Breast epithelium (tissue), 4 donors: ENCODE results near the gene LMNTD1. TPM values are rescaled to one million over a fixed set of nuclear protein-coding genes. Genes with fewer than 3 reads are reported as not detected.
"Not testable (repeated sequence)": the region's sequence is repeated elsewhere in the genome, so short reads cannot be mapped to it uniquely, and the experiment has no call there.

Source experiments
- DNase-seq, 2 donors: peaks; one replicate each; pipeline ENCODE4 v3.0.0-alpha.2; 2019; ENCODE audit warnings: low spot score in 2 of 2
- H3K27ac ChIP-seq, 2 donors: fragments of 200-600 bp; sonication (generic) in 1 of 2; one replicate each; pipeline ENCODE4 v1.5.1; 2016 to 2019; ENCODE audit warnings: mild to moderate bottlenecking in 1 of 2
- H3K27me3 ChIP-seq, 2 donors: fragments of 200-600 bp; sonication (generic) in 1 of 2; one replicate each; pipeline versions ENCODE4 v1.5.1 to v1.6.0; 2017 to 2019; ENCODE audit warnings: control low read depth in 1 of 2, mild to moderate bottlenecking in 1 of 2
- H3K36me3 ChIP-seq: fragments of 200-600 bp; one replicate; pipeline ENCODE4 v1.5.1; 2019
- H3K4me1 ChIP-seq, 2 donors: fragments of 200-600 bp; sonication (generic); one replicate each; pipeline ENCODE4 v1.5.1; 2016 to 2019; ENCODE audit warnings: control low read depth in 1 of 2
- H3K4me3 ChIP-seq, 3 donors: fragments of 200-600 bp; sonication (generic); 1 replicate in 2 of 3; 2 replicates in 1 of 3; pipeline ENCODE4 v1.5.1; 2016 to 2019; ENCODE audit warnings: mild to moderate bottlenecking in 3 of 3, moderate library complexity in 2 of 3
- H3K9me3 ChIP-seq, 2 donors: fragments of 200-600 bp; sonication (generic) in 1 of 2; one replicate each; pipeline ENCODE4 v1.5.1; 2016 to 2019; ENCODE audit warnings: control low read depth in 1 of 2
- CTCF ChIP-seq, 3 donors: fragments of 450-650 bp; IDR thresholded peaks; one replicate each; pipeline ENCODE4 v1.5.1; 2016 to 2017; ENCODE audit warnings: antibody characterized with exemption in 3 of 3, mild to moderate bottlenecking in 3 of 3, moderate library complexity in 3 of 3
- POLR2A ChIP-seq: fragments of 450-650 bp; IDR thresholded peaks from one replicate; pipeline ENCODE4 v1.6.1; 2016; ENCODE audit warnings: antibody characterized with exemption, mild to moderate bottlenecking, moderate library complexity
- POLR2AphosphoS5 ChIP-seq, 3 donors: sonication (generic); formaldehyde crosslinking; IDR thresholded peaks; one replicate each; pipeline ENCODE4 v1.6.1; 2017; ENCODE audit warnings: antibody characterized with exemption in 3 of 3
- intact Hi-C: fragments of 100-400 bp; cut with DNase I; formaldehyde crosslinking; loops from one replicate; pipeline ENCODE4 v1.15.1; 2023; ENCODE audit warnings: low total_unique reads
- total RNA-seq, 3 donors: library from RNA; depleted of rRNA; stranded (reverse); fragments of >200 nt; gene quantifications; one replicate each; pipeline ENCODE4 v1.1.0, GENCODE V29; 2016

The LMNTD1 gene
- total RNA-seq, 3 donors from 2014 or later = not detected

- no peaks in the 10 kb centered on the region for H3K9me3 ChIP-seq
- no peaks in the 10 kb centered on the region for H3K27me3 ChIP-seq
- no peaks in the 10 kb centered on the region for H3K4me1 ChIP-seq
- no peak for DNase-seq
- no peaks in the 10 kb centered on the region for H3K36me3 ChIP-seq
- intact Hi-C loops = no loop called here
- H3K4me3 ChIP-seq = no peak overlapping the region
- no peak overlapping the region for H3K27ac ChIP-seq
- TF ChIP-seq POLR2A (no peak), POLR2AphosphoS5 (IDR thresholded peaks at IDR 0.05) (no peak), CTCF (IDR thresholded peaks at IDR 0.05) (no peak)
These were observed 119.3 kb downstream of the LMNTD1 start for GRCh38 chr12:25433581-25434325.

- intact Hi-C loops = no loop called here
- no peak overlapping the region for H3K27ac ChIP-seq
- H3K4me1 ChIP-seq = no peaks in the 10 kb centered on the region
- no peak overlapping the region for H3K4me3 ChIP-seq
- no peaks in the 10 kb centered on the region for H3K27me3 ChIP-seq
- DNase-seq = no peak
- TF ChIP-seq POLR2A (no peak), POLR2AphosphoS5 (IDR thresholded peaks at IDR 0.05) (no peak), CTCF (IDR thresholded peaks at IDR 0.05) (no peak)
- H3K9me3 ChIP-seq = no peaks in the 10 kb centered on the region
- H3K36me3 ChIP-seq = no peaks in the 10 kb centered on the region
These were observed 120.1 kb downstream of the LMNTD1 start for GRCh38 chr12:25433024-25433423.

- intact Hi-C loops = no loop called here
- Histone ChIP-seq H3K4me3 (no peak overlapping the region), H3K36me3 (no peaks in the 10 kb centered on the region), H3K9me3 (no peaks in the 10 kb centered on the region), H3K4me1 (no peaks in the 10 kb centered on the region), H3K27me3 (no peaks in the 10 kb centered on the region), H3K27ac (no peak overlapping the region)
- DNase-seq = no peak
- TF ChIP-seq POLR2A (no peak), POLR2AphosphoS5 (IDR thresholded peaks at IDR 0.05) (no peak), CTCF (IDR thresholded peaks at IDR 0.05) (no peak)
These were observed 125.5 kb downstream of the LMNTD1 start for GRCh38 chr12:25427337-25428249.

GRCh38 chr12:25426821-25427220, 126.3 kb downstream of the LMNTD1 start:
- H3K9me3 ChIP-seq, DNase-seq, H3K4me3 ChIP-seq, H3K27me3 ChIP-seq, H3K27ac ChIP-seq, H3K36me3 ChIP-seq, H3K4me1 ChIP-seq, intact Hi-C loops: not testable (repeated sequence)
